Activated CD8-positive, alpha-beta memory T cell treated with anti-CD3 and anti-CD28 coated beads for 1 hour (primary cell): ENCODE results near the gene PLET1.
"Not testable (repeated sequence)": the region's sequence is repeated elsewhere in the genome, so short reads cannot be mapped to it uniquely, and the experiment has no call there.

Source experiments
- DNase-seq, 2 donors: peaks; one replicate each; pipeline ENCODE4 v3.0.0-alpha.2; 2020; ENCODE audit warnings: low read depth in 1 of 2; ENCODE audit errors: extremely low read depth in 1 of 2

PLET1 gene

DNA sequence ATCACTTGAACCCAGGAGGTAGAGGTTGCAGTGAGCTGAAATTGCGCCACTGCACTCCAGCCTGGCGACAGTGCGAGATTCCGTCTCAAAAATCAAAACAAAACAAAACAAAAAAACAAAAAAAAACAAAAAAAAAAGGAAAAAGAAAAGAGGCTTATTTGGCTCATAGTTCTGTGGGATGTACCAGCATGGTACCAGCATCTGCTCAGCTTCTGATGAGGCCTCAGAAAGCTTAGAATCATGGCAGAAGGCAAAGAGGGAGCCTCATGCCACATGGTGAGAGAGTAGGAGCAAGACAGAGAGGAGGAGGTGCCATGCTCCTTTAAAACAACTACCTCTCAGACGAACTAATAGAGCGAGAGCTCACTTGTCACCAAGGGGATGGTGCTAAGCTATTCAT is 45.0 kb downstream of the PLET1 start:
- no peak for DNase-seq

DNA sequence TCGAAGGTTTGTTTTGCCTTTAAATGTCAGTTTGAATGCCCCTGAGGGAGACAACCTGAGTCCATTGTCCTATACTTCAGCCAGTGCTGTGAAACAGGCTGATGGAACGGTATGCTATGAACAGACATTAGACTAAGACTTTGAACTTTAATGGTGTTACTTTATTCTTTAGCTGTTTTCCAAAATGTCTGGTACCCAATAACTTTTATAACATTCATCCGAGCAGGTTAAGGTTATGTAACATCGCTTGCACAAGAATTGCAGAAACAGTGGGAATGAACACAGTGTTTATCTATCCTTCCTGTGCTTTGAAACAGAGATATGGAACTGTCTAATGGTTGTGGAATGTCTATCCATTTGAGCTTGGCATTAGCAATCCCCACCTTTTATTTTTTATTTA is 46.9 kb downstream of the PLET1 start:
- DNase-seq, result no peak

DNA sequence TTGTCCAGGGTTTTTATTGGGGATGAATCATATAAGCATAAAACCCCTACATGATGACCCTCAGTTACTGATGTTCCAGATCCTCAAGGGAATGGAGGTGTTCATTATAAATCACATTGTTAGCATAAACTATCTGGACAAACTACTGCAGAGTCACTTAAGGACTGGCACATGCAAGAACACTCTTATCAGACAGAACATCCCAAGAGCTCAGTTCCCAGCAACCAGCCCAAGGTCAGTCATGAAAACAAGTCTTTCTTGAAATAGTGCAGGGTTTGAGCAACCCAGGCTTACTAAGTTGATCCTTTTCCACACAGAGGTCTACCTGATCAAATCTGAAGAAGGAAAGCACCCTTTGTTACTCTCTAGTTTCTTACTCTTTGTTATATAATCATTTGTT is 48.0 kb downstream of the PLET1 start:
- DNase-seq, result no peak

DNA sequence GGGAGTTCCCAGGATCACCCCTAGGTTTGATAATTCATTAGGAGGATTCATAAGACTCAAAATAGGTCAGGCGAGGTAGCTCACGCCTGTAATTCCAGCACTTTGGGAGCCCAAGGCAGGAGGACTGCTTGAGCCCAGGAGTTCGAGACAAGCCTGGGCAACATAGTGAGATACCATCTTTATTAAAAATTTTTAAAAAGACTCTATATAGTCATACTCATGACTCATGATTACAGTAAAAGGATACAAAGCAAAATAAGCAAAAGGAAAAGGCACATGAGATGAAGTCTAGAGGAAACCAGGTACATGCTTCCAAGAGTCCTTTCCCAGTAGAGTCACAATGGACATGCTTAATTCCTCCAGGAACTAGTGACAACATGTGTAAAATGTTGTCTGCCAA is 48.4 kb downstream of the PLET1 start:
- DNase-seq, result no peak

DNA sequence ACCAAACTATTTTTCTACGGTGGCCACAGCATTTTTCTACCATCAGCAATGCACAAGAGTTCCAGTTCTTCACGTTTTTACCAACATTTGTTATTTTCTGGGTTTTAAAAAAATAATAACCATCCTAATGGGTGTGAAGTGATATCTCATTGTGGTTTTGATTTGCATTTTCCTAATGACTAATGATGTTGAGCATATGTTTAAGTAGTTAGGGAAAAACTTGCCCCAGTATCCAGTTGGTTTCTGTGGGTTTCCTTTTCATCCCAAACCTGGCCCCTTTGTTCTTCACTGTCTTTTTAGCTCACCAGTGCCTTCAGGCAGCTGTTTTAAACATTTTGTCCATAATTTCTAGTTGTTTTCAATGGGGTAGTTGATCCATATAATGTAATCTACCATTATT is 49.1 kb downstream of the PLET1 start:
- DNase-seq, result no peak

DNA sequence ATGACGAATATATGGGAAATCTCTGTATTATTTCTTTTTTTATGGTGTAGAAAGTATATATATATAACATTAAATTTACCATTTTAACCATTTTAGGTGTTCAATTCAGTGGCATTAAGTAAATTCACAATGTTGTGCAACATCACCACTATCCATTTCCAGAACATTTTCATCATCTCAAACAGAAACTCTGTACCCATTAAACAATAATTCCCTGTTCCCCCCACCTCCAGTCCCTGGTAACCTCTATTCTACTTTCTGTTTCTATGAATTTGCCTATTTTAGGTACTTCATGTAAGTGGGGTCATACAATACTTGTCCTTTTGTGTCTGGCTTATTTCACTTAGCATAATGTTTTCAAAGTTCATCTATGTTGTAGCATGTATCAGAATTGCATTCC is 49.8 kb downstream of the PLET1 start:
- no peak for DNase-seq

DNA sequence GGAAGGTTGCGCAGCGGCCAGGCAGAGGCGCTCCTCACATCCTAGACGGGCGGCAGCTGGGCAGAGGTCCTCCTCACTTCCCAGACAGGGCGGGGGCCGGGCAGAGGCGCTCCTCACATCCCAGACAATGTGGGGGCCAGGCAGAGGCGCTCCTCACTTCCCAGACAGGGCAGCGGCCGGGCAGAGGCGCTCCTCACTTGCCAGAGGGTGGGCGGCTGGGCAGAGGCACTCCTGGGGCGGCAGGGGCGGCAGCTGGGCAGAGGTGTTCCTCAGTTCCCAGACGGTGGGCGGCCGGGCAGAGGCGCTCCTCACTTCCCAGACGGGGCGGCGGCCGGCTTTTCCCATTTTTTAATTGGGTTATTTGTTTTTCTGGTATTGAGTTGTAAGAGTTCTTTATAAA is 54.6 kb downstream of the PLET1 start:
- DNase-seq, result no peak

DNA sequence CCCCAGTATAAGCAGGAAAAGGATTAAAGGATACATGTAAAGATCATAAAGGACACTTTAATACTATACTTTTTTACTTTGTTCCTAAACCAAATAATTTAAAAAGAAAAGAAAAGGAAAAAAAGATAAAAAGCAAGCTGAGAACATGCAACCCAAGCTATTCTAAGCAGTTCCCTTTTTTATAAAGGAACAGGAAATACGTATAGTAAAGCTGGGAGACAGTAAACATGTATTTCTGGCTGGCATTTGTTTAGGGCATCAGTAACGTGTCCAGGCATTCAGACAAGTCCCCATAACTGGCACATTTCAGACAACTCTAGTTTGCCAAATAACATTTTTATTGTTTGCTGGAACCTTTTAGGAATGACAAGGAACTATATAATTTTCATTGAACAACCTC is 60.4 kb downstream of the PLET1 start:
- DNase-seq, result no peak

DNA sequence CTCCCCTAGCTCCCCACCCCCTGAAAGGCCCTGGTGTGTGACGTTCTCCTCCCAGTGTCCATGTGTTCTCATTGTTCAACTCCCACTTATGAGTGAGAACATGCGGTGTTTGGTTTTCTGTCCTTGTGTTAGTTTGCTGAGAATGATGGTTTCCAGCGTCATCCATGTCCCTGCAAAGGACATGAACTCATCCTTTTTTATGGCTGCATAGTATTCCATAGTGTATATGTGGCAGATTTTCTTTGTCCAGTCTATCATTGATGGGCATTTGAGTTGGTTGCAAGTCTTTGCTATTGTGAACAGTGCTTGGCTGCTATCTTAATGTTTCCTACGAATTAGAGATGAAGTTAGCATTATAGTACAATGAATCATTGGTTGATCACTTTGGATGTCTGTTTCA is 61.6 kb downstream of the PLET1 start:
- not testable (repeated sequence) for DNase-seq
